AG04449 (cell line): ENCODE results near the gene PHPT1.

ENCODE experiments used
- CTCF ChIA-PET: fragments of 350-600 bp; formaldehyde crosslinking; extraction: SDS; loops from one replicate; lab custom pipeline; 2021; ENCODE audit warnings: antibody characterized with exemption; lab: Yijun Ruan, JAX
- POLR2A ChIA-PET: fragments of 400-600, 350-600 bp; formaldehyde crosslinking; extraction: SDS; loops from one replicate; lab custom pipeline; 2020; ENCODE audit warnings: antibody characterized with exemption, inconsistent platforms; lab: Yijun Ruan, JAX
- DNase-seq: peaks from one replicate; pipeline ENCODE4 v3.0.0-alpha.2; 2010; ENCODE audit warnings: low read depth, low spot score
- H3K4me3 ChIP-seq: 2 replicates; pipeline ENCODE4 v1.5.1; 2011; ENCODE audit warnings: low read depth, mild to moderate bottlenecking, control low read depth, low read length
- CTCF ChIP-seq: IDR thresholded peaks from one replicate; pipeline ENCODE4 v1.5.1; 2011; ENCODE audit warnings: mild to moderate bottlenecking, moderate library complexity, low read length, control low read depth, inconsistent platforms; ENCODE audit not compliant: insufficient read depth; ENCODE audit errors: missing control alignments

The PHPT1 gene

DNA sequence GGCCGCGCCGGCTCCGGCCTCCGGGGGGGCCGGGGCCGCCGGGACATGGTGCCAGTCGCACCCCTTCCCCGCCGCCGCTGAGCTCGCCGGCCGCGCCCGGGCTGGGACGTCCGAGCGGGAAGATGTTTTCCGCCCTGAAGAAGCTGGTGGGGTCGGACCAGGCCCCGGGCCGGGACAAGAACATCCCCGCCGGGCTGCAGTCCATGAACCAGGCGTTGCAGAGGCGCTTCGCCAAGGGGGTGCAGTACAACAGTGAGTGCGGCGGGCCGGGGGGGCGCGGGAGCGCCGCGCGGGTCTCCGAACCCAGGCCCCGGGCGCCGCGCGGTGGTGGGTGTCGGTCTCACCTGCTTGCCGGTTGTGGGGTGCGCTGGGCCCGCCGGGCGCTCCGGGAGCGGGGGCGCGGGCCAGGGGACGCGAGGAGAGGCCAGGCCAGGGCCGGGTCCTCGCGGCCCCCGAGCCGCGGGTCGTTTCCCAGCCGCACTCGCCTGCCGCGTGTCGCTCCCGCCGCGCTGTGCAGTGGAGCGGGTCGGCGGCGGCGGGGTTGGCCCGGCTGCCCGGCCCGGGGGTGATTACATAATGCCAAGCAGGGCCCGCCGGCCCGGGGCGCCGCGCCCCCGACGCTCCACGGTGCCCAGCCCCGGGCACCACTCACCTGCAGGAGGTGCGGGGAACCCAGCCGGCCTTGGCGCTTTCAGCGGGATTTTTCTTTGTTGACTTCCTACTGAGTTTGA lies 41.0 kb upstream of the PHPT1 start:
- ChIA-PET CTCF (interaction anchor here (0.9 to 7.1 kb wide), 9 partner anchors 8 to 239 kb away, joined by 3 to 69 read pairs (median 4); partner anchors contain the start of genes AJM1 and TMEM141), POLR2A (interaction anchor here (0.7 to 1.2 kb wide), 2 partner anchors 28 to 80 kb away, joined by 3 to 4 read pairs; no protein-coding TSS in a partner anchor)
- peak overlapping the region; percentile 78 for H3K4me3 ChIP-seq
- TF ChIP-seq CTCF, result no peak
- DNase-seq, result no peak

- peak overlapping the region; percentile 78 for H3K4me3 ChIP-seq
- ChIA-PET CTCF (interaction anchor here (0.9 to 6.1 kb wide), 6 partner anchors 8 to 34 kb away, joined by 3 to 35 read pairs (median 10); partner anchors contain the start of gene AJM1), POLR2A (interaction anchor here (1.2 kb wide), 1 partner anchor 27 kb away, joined by 4 read pairs; no protein-coding TSS in a partner anchor)
- TF ChIP-seq CTCF, result no peak
- DNase-seq, result no peak
These were observed 40.4 kb upstream of the PHPT1 start for GRCh38 chr9:136808806-136809158.

- POLR2A ChIA-PET, result no interaction called here
- no peak overlapping the region for H3K4me3 ChIP-seq
- DNase-seq, result no peak
- no peak for TF ChIP-seq CTCF
- CTCF ChIA-PET, result interaction anchor here (0.8 to 2.1 kb wide), 7 partner anchors 9 to 220 kb away, joined by 3 to 7 read pairs (median 5); partner anchors contain the start of genes ABCA2 and AJM1
These were observed 34.3 kb upstream of the PHPT1 start for GRCh38 chr9:136814725-136815421.

- H3K4me3 ChIP-seq, result no peak overlapping the region
- POLR2A ChIA-PET, result no interaction called here
- CTCF ChIA-PET, result interaction anchor here (1.2 to 2.1 kb wide), 7 partner anchors 8 to 220 kb away, joined by 3 to 7 read pairs (median 5); partner anchors contain the start of genes ABCA2 and AJM1
- DNase-seq, result no peak
- no peak for TF ChIP-seq CTCF
These were observed 33.8 kb upstream of the PHPT1 start for GRCh38 chr9:136815422-136815782.

- ChIA-PET CTCF (interaction anchor here (1.0 to 3.0 kb wide), 2 partner anchors 11 to 214 kb away, joined by 3 to 12 read pairs; no protein-coding TSS in a partner anchor), POLR2A (interaction anchor here (1.0 kb wide), 1 partner anchor 11 kb away, joined by 3 read pairs; no protein-coding TSS in a partner anchor)
- no peak for TF ChIP-seq CTCF
- DNase-seq, result no peak
- no peak overlapping the region for H3K4me3 ChIP-seq
These were observed 28.0 kb upstream of the PHPT1 start for GRCh38 chr9:136820971-136821825.
